Activated T-cell treated with anti-CD3 and anti-CD28 coated beads for 48 hours (primary cell): ENCODE data around the gene CNNM2.

Experiments
- DNase-seq: peaks from one replicate; pipeline ENCODE4 v3.0.0-alpha.2; 2020; ENCODE audit warnings: low read depth

CNNM2 gene

DNA sequence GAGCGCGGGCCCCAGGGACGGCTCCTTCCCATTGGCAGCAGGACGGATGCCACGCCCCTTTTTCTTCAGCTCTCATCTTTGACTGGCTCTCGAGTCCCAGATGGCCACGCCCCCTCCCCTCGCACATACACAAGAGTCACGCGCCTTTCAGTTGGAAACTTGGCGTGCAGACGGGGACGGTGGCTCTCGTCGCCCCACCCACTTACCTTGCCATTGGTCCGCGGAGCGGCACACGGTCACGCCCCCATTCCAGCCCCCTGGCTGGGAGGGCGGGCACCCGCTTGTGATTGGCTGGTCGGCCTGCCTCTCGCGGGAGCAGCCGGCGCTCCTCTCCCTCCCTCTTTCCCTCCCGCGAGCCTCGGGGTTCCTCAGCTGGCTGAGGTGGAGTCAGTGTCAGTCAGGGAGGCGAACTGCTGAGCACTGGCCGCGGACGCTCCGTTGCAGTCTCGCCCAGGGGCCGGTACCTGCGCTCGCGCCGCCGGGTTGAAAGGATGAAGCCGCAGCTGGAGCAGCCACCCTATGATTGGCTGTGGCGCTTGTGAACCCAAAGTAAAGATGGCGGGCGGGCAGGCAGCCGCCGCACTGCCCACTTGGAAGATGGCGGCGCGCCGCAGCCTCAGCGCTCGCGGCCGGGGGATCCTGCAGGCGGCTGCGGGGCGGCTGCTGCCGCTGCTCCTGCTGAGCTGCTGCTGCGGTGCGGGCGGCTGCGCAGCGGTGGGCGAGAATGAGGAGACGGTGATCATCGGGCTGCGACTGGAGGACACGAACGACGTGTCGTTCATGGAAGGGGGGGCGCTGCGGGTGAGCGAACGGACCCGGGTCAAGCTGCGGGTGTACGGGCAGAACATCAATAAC, at the start of gene CNNM2:
Gene CNNM2, plus strand, starts transcription at position 333 of the 855 bp plus-strand sequence. Its CDS starts 187 bp downstream, at position 520.
- peak; percentile 99 for DNase-seq

DNA sequence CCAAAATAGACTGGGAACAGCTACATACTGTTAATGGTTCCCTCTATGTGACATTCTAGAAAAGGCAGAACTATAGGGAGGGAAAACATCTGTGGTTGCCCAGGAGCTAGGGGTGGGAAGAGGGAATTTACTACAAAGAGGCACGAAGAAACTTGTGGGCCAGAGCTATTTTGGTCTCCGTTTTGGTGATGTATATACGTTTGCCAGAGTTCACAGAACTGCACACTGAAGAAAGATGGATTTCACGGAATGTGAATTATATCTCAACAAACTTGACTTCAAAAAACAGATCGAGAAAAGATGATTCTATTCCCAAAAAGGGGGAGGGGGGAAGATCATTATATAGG, 49.2 kb upstream of the CNNM2 start:
- DNase-seq: no peak

DNA sequence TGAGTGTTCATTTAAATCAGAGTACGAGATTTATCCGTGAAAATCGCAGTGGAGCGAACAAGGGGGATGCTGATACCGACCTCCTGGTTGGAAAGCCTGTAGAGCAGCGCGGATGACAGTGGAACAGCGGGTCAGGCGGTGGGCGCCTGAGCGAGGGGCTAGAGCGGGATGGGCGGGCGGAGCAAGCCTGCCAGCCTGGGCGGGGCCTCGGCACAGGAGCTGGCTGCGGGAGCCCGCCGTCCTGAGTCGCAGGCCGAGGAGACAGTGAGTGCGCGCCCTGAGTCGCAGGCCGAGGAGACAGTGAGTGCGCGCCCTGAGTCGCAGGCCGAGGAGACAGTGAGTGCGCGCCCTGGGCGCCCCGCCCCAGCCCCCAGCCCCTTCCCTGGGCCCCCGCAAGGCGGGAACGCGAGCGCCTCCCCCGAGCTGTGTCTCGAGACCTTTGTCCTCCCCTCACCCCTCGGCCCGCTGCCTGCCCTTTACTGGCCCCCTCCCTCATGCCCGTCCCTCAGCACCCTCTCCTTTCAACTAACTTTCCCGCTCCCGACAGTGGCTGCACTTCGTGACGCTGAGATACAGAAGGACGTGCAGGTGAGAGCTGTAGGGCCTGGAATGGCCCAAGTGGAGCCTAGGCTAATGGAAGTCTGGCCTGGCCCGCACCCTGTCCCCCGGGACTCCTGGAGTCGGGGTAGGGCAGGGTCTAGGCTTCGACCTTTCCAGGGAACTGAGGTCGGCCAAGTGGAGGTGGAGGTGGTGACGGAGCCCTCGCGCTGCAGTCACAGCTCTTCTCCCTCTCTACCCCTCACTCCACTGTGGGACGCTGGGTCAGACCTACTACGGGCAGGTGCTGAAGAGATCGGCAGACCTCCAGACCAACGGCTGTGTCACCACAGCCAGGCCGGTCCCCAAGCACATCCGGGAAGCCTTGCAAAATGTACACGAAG, 48.6 kb upstream of the CNNM2 start, which contains the start of gene AS3MT:
Gene AS3MT, plus strand, starts transcription at position 213 of the 941 bp plus-strand sequence. Its CDS starts 123 bp downstream, at position 336.
- peak; percentile 31 for DNase-seq

DNA sequence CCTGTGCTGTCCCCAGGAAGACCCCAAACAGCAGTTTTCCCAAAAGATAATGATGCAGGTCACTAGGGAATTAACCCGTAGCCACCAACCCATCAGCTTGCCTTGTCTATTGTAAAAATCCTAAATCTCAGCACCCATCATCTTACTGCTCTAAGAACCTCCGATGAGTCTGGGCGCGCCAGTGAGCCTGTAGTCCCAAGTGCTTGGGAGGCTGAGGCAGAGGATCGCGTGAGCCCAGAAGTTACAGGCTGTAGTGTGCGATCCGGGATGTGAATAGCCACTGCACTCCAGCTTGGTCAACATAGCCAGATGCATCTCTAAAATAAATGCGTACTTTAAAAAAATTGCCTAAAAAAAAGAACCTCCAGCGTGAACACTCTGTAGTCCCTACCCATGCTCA, 47.9 kb upstream of the CNNM2 start:
- DNase-seq: no peak

DNA sequence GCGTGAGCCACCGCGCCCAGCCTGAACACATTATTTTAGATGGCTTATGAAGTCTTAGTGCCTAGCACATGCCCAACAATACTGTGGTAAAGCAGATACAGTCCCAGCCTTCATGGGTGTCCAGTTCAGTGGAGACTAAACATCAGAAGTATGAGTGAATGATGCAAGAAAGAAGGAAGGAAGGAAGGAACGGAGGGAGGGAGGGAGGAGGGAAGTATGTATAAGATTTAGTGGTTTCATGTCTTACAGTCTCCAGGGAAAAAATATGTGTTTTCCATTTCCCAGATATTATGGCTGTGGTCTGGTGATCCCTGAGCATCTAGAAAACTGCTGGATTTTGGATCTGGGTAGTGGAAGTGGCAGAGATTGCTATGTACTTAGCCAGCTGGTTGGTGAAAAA, 45.9 kb upstream of the CNNM2 start:
- no peak for DNase-seq

DNA sequence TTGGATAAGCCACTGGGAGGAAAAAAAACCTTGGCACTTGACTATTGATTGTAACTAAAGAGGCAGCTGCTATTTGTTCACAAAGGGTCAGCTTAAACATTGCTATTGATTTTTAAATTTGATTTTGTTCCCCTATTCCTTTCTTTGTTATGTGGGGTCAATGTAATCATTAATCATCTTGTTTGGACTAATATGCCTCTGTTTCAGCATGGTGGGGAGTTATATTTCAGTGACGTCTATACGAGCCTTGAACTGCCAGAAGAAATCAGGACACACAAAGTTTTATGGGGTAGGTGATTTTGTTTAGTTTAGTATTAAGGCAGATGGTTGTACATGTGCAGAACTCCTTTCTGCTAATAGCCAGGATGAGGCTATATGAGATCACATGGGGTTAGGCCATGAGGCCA, 41.3 kb upstream of the CNNM2 start:
- no peak for DNase-seq

DNA sequence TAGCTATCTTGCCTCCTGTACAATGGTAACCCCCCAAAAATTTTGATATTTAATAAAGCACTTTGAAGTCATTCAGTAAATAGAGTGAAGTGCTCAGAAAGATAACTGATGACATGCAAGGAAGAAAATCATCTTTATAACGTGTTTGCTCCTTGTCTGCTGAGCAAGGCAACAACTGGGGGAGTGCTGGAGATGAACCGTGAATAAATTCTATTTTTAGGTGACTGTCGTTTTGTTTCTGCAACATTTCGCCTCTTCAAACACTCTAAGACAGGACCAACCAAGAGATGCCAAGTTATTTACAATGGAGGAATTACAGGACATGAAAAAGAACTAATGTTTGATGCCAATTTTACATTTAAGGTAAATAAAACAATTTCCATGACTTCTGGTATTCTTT, 39.5 kb upstream of the CNNM2 start:
- DNase-seq: no peak

DNA sequence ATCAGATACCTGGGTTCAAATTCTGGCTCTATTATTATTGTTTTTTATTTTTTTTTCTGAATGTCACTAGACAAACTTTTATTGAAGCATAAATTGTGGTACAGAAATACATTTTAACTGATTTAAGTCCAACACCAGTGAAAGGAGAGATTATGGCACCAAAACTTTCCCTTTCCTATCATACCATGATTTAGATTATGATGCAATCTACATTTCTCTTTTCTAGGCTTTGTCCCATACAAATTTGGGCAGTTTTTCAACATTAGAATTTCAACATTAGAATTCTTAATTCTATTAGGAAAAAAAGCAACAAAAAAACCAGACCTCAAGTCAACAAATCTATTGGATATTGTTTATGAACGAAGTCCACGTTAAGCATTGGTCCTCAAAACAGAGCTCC, 37.8 kb upstream of the CNNM2 start:
- DNase-seq: no peak

DNA sequence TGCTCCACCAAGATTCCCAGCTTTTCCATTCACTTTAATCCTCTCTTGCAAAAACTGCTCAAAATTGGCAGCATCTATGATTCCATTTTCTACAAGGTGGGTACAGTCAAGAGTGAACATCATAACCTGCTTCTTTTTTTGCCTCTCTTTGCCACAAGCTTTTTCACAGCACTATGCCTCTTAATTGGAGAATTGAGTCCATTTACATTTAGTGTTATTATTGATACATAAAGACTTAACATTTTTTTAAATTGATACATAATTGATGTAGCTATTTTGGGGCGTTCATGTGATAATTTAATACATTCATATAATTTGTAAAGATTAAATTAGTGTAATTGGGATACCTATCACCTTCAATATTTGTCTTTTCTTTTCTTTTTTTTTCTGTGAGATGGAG, 30.0 kb upstream of the CNNM2 start:
- no peak for DNase-seq

DNA sequence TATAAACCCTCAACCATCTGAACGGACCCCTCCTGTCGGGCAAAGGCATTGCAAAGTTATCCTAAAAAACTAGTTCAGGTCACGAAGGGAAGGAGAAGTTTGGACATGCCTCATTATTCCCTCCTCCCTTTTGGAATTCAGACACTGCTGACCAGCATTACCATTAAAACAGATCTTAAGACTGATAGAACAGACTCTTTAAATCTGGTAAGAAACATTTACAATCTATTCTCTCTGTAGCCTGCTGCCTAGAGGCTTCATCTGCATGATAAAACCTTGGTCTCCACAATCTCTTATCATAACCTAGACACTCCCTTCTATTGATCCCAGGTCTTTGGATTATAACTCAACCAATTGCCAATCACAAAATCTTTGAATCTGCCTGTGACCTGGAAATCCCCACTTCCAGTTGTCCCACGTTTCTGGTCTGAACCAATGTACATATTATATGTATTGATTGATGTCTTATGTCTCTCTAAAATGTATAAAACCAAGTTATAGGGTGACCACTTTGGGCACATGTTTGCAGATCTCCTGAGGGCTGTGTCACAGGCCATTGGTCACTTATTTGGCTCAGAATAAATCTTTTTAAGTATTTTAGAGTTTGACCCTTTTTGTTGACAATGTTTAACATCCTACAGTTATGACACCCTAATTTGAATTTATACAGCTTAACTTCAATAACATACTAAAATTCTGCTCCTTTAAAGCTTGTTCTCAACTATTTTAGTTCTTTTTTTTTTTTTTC, 23.5 kb upstream of the CNNM2 start:
- no peak for DNase-seq

DNA sequence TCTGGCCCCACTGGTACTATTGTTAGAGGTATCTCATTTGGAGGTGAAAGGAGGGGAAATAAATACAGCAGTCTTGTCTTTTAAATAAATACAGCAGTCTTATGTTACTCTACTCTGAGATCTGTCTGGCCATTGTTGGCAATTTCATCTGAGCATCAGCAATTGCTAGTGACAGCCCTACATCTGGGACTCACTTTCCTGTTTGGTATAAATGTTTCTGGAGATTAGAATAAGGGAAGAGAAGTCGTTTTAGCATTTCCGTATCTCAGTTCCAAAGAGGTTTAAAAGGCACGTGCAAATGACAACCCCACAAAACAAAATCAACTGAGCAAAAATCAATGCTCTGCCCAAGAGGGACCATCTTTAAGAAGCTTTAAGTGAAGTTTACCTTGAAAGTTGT, 18.1 kb upstream of the CNNM2 start:
- DNase-seq: no peak

DNA sequence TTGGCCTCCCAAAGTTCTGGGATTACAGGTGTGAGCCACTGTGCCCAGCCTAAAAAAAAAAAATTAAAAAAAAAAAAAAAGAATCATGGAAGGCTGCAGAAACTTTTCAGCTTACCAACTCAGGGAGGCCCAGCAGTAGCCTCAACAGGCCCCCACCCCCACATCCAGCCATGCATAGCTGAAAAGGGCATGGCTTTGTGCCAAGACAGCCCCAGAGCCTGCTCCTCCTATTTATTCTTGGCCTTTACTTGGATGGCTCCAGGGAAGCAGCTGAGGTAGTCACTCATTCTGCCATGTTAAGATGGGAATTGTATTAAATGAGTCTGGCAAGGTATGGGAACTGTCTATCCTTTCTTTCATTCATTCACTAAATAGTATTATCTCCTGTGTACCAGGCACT, 13.7 kb upstream of the CNNM2 start:
- no peak for DNase-seq

DNA sequence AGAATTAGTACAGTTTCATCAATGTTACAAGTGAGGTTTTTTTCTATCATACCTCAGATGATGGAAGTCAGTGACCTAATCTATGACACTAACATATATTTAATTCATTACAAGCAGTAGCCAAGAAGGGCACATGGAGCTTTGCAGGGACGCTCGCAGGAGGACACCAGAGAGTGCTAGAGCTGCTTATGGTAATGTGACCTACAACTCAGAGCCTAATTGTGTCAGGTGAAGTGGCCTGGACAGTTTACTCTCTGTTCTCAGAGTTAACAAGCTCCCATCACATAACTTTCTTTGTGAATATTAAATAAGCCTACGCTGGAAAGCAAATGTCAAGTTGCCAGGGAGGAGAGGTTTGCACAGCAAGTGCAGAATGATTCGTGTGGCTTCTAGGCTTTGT, 11.6 kb upstream of the CNNM2 start:
- DNase-seq: no peak

DNA sequence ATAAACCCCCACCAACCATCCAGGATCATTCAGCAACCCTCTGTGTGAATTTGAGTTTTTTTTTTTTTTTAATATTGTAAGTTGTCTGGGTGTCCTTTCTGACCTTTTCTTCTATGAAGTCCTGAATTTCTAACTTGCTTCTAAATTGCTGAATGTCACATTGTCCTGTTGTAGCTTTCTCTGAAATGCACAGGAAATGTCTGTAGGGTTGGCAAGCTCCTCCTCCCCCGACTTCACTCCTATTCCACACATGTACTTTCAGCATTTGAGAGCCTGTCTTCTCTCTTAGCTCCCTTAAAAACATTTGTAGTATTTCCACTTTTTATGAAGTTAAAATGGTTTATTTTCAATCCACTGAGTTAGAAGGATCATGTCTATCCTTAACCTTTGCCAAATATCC, 3.3 kb upstream of the CNNM2 start:
- DNase-seq: no peak

DNA sequence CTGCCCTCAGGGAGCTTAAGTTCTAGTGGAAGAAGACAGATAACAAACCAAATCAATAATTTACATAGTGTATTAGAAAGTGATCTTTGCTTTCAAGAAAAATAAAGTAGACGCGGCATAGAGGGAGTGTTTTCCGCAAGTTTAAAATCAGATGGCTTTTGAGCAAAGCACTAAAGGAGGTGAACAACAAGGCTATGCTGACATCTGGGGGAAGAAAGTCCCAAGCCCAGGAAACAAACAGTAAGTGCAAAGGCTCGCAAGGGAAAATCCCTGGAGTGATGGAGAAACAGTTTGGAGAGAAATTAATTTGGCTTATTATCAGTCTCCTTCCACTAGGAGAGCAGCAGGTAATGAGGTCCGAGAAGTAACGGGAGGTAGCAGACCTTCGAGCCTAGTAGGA, 1.9 kb upstream of the CNNM2 start:
- no peak for DNase-seq

DNA sequence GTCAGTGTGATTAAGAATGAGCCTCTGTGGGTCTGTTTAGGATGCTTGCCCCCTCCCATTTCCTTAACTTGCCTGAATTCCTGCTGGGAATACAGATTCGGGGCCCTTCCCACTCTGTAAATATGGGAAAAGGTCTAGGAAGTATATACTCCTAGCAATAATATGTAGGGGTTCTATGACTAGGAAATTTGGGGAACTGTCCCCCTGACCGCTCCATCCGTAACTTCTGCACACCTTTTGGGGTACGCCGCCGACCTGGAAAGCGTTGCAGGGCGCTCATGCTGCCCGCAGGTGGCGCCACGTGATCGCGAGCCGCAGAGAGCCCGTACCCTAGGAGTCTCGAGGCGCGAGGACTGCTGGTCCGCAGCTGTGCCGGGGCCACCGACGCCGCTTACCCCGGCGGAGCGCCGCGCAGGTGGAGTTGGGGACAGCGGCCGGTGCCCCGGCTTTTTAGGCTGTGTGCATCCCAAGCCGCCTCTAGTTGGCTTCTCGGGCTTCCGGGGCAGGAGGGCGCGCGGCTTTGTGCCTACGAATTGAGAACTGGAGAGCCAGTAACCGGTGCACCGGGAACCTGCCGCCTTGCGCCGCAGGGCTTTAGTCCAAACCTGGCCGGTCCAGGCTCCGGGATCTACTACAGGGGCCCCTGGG, 656 bp upstream of the CNNM2 start:
- peak; percentile 80 for DNase-seq

DNA sequence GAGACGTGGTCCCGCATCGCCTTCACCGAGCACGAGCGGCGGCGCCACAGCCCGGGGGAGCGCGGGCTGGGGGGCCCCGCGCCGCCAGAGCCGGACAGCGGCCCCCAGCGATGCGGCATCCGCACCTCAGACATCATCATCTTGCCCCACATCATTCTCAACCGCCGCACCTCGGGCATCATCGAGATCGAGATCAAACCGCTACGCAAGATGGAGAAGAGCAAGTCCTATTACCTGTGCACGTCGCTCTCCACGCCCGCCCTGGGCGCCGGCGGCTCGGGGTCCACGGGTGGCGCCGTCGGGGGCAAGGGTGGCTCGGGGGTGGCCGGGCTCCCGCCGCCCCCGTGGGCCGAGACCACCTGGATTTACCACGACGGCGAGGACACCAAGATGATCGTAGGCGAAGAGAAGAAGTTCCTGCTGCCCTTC, 737 bp downstream of the CNNM2 start:
- DNase-seq: peak; percentile 33

DNA sequence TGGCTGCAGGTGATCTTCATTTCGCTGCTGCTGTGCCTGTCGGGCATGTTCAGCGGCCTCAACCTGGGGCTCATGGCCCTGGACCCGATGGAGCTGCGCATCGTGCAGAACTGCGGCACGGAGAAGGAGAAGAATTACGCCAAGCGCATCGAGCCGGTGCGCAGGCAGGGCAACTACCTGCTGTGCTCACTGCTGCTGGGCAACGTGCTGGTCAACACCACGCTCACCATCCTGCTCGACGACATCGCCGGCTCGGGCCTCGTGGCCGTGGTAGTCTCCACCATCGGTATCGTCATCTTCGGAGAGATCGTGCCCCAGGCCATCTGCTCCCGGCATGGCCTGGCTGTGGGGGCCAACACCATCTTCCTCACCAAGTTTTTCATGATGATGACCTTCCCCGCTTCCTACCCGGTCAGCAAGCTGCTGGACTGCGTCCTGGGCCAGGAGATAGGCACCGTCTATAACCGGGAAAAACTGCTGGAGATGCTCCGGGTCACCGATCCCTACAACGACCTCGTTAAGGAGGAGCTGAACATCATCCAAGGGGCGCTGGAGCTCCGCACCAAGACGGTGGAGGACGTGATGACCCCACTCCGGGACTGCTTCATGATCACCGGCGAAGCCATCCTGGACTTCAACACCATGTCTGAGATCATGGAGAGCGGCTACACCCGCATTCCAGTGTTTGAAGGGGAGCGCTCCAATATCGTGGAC, 1.3 kb downstream of the CNNM2 start:
- DNase-seq: no peak

DNA sequence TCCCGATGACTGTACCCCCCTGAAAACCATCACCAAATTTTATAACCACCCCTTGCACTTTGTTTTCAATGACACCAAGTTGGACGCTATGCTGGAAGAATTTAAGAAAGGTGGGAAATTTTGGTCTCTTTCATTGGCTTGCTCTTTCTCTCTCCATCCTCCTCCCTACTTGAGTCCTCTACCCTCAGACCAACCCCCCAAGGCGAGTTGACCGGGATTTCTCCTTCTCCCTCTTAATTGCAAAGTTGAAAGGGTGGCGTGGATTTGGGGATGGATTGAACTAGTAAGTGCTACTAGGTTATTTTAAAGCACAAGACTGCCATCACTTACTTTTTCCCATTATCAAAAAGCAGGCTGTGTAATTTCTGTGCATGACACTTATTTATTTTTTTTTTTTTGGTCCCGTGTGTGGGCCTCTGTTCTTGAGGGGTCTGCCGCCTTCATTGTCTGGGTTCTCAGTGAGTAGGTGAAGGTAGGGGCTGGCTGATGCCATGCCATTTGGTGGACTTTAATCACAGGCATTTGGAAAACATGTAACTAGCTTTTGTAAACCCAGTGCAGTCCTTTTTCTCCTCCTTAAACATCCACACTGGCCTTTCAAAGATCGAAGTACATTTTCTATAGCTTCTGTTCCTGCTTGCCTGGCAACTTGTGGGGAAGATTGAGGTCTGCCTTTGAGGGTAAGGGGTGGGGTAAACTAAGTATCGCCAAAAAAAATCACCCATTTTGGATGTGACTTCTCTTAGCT, 2.1 kb downstream of the CNNM2 start:
- DNase-seq: no peak

DNA sequence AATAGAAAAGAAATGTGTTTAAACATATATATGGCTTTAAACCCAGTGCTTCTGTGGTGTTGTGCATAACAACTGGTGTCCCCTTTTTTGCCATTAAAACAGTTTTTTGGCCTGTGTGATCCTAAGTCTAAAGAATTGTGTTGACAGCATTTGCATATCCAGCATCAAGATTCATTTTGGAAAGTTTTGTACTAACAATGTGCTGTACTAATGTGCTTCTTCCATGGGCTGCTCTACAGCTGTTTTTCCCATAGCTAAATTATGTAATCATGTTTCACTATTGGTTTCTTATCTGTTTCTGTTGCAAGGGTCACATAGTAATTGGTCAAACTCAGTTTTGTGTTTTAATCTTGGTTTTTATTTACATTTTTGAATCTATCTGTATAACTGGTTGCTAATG, 5.5 kb downstream of the CNNM2 start:
- DNase-seq: no peak
